ENCODE data around the gene CNPPD1.

CNPPD1 gene

GRCh38 chr2:219159771-219160185 is 16.9 kb downstream of the CNPPD1 start:
- no peak overlapping the region for H3K27ac ChIP-seq (replicated peaks)
- TF ChIP-seq CTCF (IDR thresholded peaks at IDR 0.05; ENCODE audit: insufficient read depth, low read length) (no peak), REST (IDR thresholded peaks at IDR 0.05; ENCODE audit: insufficient replicate concordance, low read depth) (no peak), GABPA (IDR thresholded peaks at IDR 0.05; ENCODE audit: low read depth) (no peak), POLR2AphosphoS5 (IDR thresholded peaks at IDR 0.05; ENCODE audit: low read depth) (no peak), SPI1 (IDR thresholded peaks at IDR 0.05; ENCODE audit: borderline replicate concordance, low read depth) (no peak)
- no peaks in the 10 kb centered on the region for H3K27me3 ChIP-seq (ENCODE audit: insufficient read depth, poor library complexity, severe bottlenecking)
- peak overlapping the region; percentile 66 for H3K4me3 ChIP-seq (replicated peaks; ENCODE audit: insufficient read depth, low read length)
- DNase-seq (ENCODE audit: low read depth in 1 of 2, low spot score in 1 of 2), result no peak

GRCh38 chr2:219158586-219158985 is 18.1 kb downstream of the CNPPD1 start:
- Histone ChIP-seq H3K4me3 (replicated peaks; ENCODE audit: insufficient read depth, low read length) (no peak overlapping the region), H3K27me3 (ENCODE audit: insufficient read depth, poor library complexity, severe bottlenecking) (no peaks in the 10 kb centered on the region), H3K27ac (replicated peaks) (no peak overlapping the region)
- no peak for TF ChIP-seq CTCF (IDR thresholded peaks at IDR 0.05; ENCODE audit: insufficient read depth, low read length)
- no peak for TF ChIP-seq REST (IDR thresholded peaks at IDR 0.05; ENCODE audit: insufficient replicate concordance, low read depth)
- TF ChIP-seq POLR2AphosphoS5 (IDR thresholded peaks at IDR 0.05; ENCODE audit: low read depth), result no peak
- no peak for DNase-seq (ENCODE audit: low read depth in 1 of 2, low spot score in 1 of 2)

GRCh38 chr2:219158025-219158424 is 18.7 kb downstream of the CNPPD1 start:
- TF ChIP-seq GABPA (IDR thresholded peaks at IDR 0.05; ENCODE audit: low read depth) (no peak), CTCF (IDR thresholded peaks at IDR 0.05; ENCODE audit: insufficient read depth, low read length) (no peak), POLR2AphosphoS5 (IDR thresholded peaks at IDR 0.05; ENCODE audit: low read depth) (no peak), SPI1 (IDR thresholded peaks at IDR 0.05; ENCODE audit: borderline replicate concordance, low read depth) (no peak), REST (IDR thresholded peaks at IDR 0.05; ENCODE audit: insufficient replicate concordance, low read depth) (no peak)
- H3K4me3 ChIP-seq (replicated peaks; ENCODE audit: insufficient read depth, low read length), result no peak overlapping the region
- no peak overlapping the region for H3K27ac ChIP-seq (replicated peaks)
- H3K27me3 ChIP-seq (ENCODE audit: insufficient read depth, poor library complexity, severe bottlenecking), result no peaks in the 10 kb centered on the region
- DNase-seq (ENCODE audit: low read depth in 1 of 2, low spot score in 1 of 2), result no peak

Measured in HL-60 (cell line).